ENCODE results near the gene PDXP.

GRCh38 chr22:37710675-37711074 is 52.2 kb downstream of the PDXP start:
- TF ChIP-seq GATA2 (IDR thresholded peaks at IDR 0.05; ENCODE audit: insufficient read depth, insufficient read length, low read depth, low read length) (no peak), CTCF (IDR thresholded peaks at IDR 0.05; ENCODE audit: extremely low read depth in 1 of 2, insufficient read depth in 1 of 2, low read depth in 1 of 2, low read length in 2 of 2) (no peak), POLR2A (IDR thresholded peaks at IDR 0.05; ENCODE audit: low read depth, low read length) (no peak), FOS (IDR thresholded peaks at IDR 0.05; ENCODE audit: borderline replicate concordance, insufficient read depth, low read length) (no peak)
- TF ChIP-seq, protein P1, sequence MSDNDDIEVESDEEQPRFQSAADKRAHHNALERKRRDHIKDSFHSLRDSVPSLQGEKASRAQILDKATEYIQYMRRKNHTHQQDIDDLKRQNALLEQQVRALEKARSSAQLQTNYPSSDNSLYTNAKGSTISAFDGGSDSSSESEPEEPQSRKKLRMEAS (IDR thresholded peaks at IDR 0.05; ENCODE audit: insufficient read depth, insufficient read length): no peak

All from endothelial cell of umbilical vein (primary cell).